ENCODE measurements around the gene BLOC1S5. TPM values are rescaled to one million over a fixed set of nuclear protein-coding genes. Genes with fewer than 3 reads are reported as not detected.
A peak's percentile ranks its signal among the peaks of the same experiment; 100 is the strongest.

The BLOC1S5 gene
- total and polyA plus RNA-seq, 2 of the 13 experiments (the other 11 are each of a cell fraction or from before 2014, with no cell fraction given), result 10.5 to 41.5 TPM

- Histone ChIP-seq H3K27me3 (ENCODE audit: control insufficient read depth in 1 of 2, insufficient read depth in 2 of 2, low read length in 2 of 2) (peaks cover 0 to 5% of the 10 kb centered on the region in 2 experiments; a peak in 1 of 5 replicates), H3K9me3 (ENCODE audit: low read length) (no peaks in the 10 kb centered on the region), H3K4me2 (ENCODE audit: low read depth, low read length) (peak overlapping the region; percentile 76), H3K27ac (ENCODE audit: extremely low read length, insufficient read depth, low read length) (peak overlapping the region; percentile 34), H3K9ac (ENCODE audit: insufficient read depth, low read depth, low read length) (peak overlapping the region; percentile 34), H3K79me2 (ENCODE audit: insufficient read depth, low read length) (peaks cover 65% of the 10 kb centered on the region), H3K4me3 (replicated peaks in 1 of 3; ENCODE audit: insufficient read depth in 1 of 3, low read depth in 2 of 3, low read length in 3 of 3) (peak overlapping the region; percentile 19 to 56 (median 40); a peak in 5 of 6 replicates), H3K4me1 (ENCODE audit: insufficient read depth, low read length) (peaks cover 40% of the 10 kb centered on the region), H3K36me3 (replicated peaks in 1 of 2; ENCODE audit: control insufficient read depth in 1 of 2, insufficient read depth in 2 of 2, low read length in 2 of 2) (peaks cover 7 to 33% of the 10 kb centered on the region in 2 experiments), H4K20me1 (ENCODE audit: insufficient read depth, low read length) (peaks cover 10% of the 10 kb centered on the region; the same call in 1 of the 2 replicates), H2AFZ (ENCODE audit: low read length) (no peak overlapping the region)
- no TSS peak for BruUV-seq (replicated peaks)
- POLR2A ChIA-PET, result interaction anchor here (4.0 to 4.1 kb wide), 2 partner anchors 15 to 35 kb away, joined by 72 to 110 read pairs; partner anchors contain the start of gene BLOC1S5
- FAIRE-seq (no peak), ATAC-seq (no peak), DNase-seq (ENCODE audit: low spot score) (no peak)
- 83% methylated on average over 8 of the region's 8 CpGs for WGBS (ENCODE audit: low lambda C conversion rate)
- intact Hi-C loops (cut with micrococcal nuclease; ENCODE audit: unreplicated experiment), result loop anchor here (10.0 kb wide), 1 partner anchor 334 kb away; the partner anchor contains the start of gene SLC35B3
- in situ Hi-C loops (cut with HindIII; ENCODE audit: extremely low pct_ligation_motif_present, low pct_unique_long_range_greater_than_20kb), result no loop called here
- CTCF ChIA-PET (ENCODE audit: low intra/inter-chr PET ratio, low total read pairs), result no interaction called here
- no peak for TF ChIP-seq ZBTB7B (CRISPR knock-in tag; IDR thresholded peaks at IDR 0.05)
- TF ChIP-seq ZNF318 (CRISPR knock-in tag; IDR thresholded peaks at IDR 0.05), result 0 out of 2 replicates have a peak, but pooled peaks have one; percentile 25
- no peak for TF ChIP-seq ZNF430 (CRISPR knock-in tag; IDR thresholded peaks at IDR 0.05)
- TF ChIP-seq CREB1 (IDR thresholded peaks at IDR 0.05), result no peak
- no peak for TF ChIP-seq CREB1 (CRISPR knock-in tag; IDR thresholded peaks at IDR 0.05)
- TF ChIP-seq, protein P1, sequence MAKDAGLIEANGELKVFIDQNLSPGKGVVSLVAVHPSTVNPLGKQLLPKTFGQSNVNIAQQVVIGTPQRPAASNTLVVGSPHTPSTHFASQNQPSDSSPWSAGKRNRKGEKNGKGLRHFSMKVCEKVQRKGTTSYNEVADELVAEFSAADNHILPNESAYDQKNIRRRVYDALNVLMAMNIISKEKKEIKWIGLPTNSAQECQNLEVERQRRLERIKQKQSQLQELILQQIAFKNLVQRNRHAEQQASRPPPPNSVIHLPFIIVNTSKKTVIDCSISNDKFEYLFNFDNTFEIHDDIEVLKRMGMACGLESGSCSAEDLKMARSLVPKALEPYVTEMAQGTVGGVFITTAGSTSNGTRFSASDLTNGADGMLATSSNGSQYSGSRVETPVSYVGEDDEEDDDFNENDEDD (CRISPR knock-in tag; IDR thresholded peaks at IDR 0.05; ENCODE audit: borderline replicate concordance), result no peak
- TF ChIP-seq, protein P2, sequence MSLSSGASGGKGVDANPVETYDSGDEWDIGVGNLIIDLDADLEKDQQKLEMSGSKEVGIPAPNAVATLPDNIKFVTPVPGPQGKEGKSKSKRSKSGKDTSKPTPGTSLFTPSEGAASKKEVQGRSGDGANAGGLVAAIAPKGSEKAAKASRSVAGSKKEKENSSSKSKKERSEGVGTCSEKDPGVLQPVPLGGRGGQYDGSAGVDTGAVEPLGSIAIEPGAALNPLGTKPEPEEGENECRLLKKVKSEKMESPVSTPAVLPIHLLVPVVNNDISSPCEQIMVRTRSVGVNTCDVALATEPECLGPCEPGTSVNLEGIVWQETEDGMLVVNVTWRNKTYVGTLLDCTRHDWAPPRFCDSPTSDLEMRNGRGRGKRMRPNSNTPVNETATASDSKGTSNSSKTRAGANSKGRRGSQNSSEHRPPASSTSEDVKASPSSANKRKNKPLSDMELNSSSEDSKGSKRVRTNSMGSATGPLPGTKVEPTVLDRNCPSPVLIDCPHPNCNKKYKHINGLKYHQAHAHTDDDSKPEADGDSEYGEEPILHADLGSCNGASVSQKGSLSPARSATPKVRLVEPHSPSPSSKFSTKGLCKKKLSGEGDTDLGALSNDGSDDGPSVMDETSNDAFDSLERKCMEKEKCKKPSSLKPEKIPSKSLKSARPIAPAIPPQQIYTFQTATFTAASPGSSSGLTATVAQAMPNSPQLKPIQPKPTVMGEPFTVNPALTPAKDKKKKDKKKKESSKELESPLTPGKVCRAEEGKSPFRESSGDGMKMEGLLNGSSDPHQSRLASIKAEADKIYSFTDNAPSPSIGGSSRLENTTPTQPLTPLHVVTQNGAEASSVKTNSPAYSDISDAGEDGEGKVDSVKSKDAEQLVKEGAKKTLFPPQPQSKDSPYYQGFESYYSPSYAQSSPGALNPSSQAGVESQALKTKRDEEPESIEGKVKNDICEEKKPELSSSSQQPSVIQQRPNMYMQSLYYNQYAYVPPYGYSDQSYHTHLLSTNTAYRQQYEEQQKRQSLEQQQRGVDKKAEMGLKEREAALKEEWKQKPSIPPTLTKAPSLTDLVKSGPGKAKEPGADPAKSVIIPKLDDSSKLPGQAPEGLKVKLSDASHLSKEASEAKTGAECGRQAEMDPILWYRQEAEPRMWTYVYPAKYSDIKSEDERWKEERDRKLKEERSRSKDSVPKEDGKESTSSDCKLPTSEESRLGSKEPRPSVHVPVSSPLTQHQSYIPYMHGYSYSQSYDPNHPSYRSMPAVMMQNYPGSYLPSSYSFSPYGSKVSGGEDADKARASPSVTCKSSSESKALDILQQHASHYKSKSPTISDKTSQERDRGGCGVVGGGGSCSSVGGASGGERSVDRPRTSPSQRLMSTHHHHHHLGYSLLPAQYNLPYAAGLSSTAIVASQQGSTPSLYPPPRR (CRISPR knock-in tag; IDR thresholded peaks at IDR 0.05; ENCODE audit: borderline replicate concordance), result no peak
These were observed 36.1 kb upstream of the BLOC1S5 start for GRCh38 chr6:8100159-8100854.
